ENCODE measurements around the gene MEGF11.

DNA sequence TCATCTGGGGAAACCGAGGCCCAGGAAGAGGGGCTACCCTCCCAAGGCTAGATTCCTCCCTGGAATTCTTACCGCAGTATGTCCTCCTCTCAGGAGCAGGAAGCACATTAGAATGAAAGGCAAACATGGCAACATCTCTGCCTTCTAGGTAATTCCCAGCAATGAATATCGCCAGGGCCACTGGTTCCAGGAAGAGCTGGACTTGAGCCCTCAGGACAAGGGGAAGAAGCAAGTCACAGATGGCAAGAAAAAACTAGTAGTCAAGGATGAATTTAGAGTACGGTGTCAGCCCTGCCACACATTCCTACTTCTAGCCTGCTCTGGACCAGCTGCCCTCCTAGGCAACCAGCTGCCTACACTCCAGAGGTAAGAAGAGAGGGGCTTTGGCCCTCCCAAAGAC is 42.9 kb downstream of the MEGF11 start:
- TF ChIP-seq, protein P1, sequence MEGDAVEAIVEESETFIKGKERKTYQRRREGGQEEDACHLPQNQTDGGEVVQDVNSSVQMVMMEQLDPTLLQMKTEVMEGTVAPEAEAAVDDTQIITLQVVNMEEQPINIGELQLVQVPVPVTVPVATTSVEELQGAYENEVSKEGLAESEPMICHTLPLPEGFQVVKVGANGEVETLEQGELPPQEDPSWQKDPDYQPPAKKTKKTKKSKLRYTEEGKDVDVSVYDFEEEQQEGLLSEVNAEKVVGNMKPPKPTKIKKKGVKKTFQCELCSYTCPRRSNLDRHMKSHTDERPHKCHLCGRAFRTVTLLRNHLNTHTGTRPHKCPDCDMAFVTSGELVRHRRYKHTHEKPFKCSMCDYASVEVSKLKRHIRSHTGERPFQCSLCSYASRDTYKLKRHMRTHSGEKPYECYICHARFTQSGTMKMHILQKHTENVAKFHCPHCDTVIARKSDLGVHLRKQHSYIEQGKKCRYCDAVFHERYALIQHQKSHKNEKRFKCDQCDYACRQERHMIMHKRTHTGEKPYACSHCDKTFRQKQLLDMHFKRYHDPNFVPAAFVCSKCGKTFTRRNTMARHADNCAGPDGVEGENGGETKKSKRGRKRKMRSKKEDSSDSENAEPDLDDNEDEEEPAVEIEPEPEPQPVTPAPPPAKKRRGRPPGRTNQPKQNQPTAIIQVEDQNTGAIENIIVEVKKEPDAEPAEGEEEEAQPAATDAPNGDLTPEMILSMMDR (conservative IDR thresholded peaks at IDR 0.05; ENCODE audit: low read length): no peak
- TF ChIP-seq EZH2phosphoT487 (IDR thresholded peaks at IDR 0.05; ENCODE audit: borderline replicate concordance): no peak
